Activated naive CD4-positive, alpha-beta T cell treated with anti-CD3 and anti-CD28 coated beads, Interleukin-2, amount 50 U/mL, for 16 hours (primary cell): Measurements from ENCODE around the gene ATP2C2.
"Not testable (repeated sequence)": the region's sequence is repeated elsewhere in the genome, so short reads cannot be mapped to it uniquely, and the experiment has no call there.

ENCODE experiments used
- DNase-seq: peaks from one replicate; pipeline ENCODE4 v3.0.0-alpha.2; 2020

ATP2C2 gene

DNA sequence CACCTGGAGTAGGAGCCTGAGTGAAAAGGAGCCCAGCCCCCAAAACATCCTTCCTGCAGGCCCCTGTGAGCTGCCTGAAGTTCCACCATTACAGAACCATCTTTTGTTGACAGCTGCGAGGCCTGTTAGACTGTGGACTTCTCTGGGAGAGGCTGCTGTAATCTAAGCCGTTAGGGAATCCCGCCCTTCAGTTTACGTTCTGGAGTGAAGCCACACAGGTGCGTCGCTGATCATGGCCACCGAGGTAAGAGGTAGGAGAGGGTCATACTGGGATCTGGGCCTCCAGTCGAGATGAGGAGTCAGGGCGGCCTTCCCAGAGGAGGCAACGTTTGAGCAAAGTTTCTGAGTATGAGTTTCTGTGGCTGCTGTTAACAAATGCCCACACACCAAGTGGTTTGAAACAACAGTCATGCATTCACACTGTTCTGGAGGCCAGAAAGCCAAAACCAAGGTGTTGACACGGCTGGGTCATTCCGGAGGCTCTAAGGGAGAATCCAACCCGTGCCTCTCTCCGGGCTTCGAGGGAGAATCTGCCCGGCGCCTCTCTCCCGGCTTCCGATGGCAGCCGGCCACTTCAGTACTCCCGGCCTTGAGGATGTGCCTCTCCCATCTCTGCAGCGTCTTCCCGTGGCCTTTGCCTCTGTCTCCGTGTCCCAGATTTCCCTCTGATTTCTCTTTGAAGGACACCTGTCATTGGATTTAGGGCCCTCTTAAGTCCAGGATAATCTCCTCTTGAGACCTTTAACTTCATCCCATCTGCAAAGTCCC, 26.6 kb upstream of the ATP2C2 start:
- no peak for DNase-seq

DNA sequence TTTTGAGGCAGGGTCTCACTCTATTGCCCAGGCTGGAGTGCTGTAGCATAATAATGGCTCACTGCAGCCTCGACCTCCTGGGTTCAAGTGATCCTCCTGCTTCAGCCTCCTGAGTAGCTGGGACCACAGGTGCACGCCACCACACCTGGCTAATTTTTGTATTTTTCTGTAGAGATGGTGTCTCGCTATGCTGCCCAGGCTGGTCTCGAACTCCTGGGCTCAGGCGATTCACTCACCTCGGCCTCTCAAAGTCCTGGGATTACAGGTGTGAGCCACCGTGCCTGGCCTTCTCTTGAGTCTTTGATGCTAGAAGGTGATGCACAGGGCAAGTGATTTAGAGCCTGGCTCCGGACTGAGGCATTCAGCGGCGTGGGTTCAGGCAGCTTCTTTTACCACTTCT, 24.5 kb upstream of the ATP2C2 start:
- DNase-seq, result not testable (repeated sequence)

DNA sequence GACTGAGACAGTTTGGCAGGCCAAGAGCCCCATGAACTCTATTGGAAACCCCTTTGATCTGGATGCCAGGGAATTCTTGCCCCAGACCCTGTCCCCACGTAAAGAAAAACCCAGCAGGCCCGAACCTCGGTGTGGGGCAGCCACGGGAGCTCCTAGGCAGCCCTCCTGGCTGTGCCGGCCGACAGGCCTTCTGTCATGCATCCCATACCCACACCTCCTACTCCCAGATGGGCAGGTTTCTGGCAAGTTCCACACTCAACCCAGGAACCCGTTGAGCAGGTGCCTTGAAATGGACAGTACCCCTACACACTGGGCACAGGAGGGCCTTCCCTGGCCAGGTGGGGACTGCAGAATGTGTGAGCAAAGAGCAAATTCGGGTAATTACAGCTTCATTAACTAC, 23.6 kb upstream of the ATP2C2 start:
- DNase-seq, result no peak

DNA sequence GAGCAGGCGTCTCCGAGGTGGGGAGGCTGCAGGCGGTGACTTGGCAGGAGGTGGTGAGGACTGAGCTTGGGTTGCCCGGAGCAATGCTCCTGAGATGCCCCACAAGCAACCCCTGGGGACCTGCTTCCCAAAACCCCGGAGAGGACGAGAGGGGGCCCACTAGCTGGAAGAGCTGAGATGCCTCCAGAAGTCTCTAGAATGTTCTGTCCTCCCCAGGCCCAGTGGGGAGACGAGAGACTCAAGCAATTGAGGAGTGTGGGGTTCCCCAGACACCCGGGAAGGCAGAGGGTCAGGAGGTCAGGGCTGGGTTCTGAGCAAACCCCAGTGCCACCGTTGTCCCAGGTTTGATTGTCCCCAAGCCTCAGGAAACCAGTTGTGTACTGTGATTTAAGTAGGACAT, 21.2 kb upstream of the ATP2C2 start:
- DNase-seq, result no peak

DNA sequence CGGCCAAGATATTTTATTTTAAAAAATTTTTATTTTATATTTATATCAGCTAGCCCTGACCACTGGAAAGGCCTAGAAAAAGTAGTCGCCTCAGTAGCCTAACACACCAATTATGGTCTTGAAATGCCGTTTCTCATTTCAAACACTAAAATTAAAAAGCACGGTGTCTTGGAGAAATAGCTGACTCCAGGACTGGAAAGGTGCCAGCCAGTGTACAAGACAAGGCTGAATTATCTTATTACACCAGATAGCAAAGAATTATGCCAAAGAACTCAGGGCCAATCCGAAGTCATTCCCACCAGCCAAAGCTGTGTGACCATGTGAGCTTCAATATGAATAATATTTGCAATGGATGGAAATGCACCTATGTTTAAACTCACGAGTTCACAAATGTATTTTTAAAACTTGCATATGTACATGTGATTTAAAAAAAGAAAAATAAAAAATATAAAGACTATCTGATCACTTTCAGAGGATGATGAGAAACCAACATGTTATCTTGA, 19.9 kb upstream of the ATP2C2 start:
- DNase-seq, result no peak

DNA sequence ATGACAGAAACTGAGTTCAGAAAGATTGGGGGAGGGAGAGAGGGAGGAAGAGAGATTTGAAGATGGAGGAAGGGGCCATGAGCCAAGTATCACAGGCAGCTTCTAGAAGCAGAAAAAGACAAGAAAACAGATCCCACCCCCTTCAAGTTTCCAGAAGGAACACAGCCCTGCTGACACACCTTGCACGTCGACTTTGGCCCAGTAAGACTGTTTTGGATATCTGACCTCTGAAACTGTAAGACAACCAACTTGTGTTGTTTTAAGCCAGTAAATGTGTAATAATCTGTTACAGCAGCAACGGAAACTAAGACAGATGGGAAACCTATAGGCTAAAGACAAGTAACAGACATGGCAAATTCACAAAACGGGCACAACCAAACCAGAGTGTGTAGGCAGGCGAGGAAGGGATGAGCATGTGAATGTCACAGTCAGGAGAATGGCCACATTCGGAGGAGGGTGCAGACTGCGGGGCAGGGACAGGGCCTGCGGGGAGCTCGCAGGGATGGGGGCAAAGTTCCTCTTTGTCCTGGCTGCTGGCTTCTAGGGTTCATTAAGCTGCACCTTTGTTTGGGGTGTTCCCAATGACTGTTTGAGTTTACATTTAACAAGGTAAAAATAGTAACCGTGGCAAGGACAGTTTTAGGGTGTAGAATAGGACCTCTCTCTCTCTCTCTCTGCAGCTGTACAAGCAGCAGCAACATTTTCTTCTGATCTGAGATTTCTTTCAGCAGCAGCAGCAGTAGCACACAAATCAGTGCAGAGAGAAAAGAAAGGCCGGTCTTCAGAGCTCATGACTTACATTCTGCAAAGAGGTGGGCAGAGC, 18.3 kb upstream of the ATP2C2 start:
- no peak for DNase-seq

DNA sequence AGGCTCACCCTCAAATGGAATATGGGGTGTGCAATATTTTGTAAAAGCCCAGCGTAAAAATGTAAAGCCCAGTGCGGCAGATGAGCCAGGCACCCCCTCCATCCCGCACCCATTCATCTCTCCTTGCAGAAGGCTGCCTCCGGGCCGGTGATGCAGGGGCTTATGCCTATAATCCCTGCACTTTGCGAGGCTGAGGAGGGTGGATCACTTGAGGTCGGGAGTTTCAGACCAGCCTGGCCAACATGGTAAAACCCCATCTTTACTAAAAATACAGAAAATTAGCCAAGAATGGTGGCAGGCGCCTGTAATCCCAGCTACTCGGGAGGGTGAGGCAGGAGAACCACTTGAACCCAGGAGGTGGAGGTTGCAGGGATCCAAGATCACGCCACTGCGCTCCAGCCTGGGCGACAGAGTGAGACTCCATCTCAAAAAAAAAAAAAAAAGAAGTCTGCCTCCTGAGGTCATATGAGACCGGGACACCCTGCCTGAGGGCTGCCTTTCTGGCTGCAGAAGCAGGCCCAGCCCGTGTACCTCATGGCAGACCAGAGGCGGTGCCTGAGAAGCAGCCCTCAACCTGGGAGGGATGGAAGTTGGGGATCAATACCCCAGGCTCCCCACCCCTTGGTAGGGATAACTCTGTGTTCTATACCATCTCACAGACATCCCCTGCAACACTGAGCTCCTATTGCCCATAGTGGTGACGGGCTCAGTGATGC, 17.5 kb upstream of the ATP2C2 start:
- DNase-seq, result no peak

DNA sequence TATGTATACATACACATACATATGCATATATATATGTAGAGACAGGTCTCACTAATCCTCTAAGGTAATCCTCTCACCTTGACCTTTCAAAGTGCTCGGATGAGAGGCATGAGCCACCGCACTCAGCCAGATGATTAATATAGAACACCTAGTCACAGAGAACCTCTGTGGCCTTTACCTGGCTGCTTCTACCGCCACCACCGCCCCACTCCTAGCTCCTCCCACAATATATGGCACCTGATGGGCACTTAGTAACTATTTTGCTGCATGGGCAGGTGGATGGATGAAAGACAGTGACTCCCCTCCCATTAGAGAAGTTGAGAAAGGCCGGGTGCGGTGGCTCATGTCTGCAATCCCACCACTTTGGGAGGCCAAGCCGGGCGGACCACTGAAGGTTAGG, 16.7 kb upstream of the ATP2C2 start:
- DNase-seq, result no peak

DNA sequence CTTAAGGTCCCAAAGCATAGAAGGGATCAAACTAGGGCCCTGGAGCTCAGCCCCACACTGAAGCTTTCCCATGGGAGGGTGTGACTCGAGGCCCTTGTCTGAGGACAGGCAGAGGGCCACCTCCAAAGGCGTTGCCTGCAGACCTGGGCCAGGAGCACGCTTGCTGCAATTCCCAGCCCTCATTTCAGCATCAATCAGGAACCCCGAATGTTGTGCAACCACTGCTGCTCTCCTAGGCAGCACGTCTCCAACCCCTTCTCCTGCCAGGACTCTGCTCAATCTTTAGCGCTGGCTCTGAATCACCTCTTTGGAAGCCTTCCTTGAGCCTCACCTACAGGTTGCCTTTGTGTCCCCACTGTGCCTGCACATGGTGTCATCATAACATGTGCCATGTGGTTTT, 14.0 kb upstream of the ATP2C2 start:
- DNase-seq, result no peak

DNA sequence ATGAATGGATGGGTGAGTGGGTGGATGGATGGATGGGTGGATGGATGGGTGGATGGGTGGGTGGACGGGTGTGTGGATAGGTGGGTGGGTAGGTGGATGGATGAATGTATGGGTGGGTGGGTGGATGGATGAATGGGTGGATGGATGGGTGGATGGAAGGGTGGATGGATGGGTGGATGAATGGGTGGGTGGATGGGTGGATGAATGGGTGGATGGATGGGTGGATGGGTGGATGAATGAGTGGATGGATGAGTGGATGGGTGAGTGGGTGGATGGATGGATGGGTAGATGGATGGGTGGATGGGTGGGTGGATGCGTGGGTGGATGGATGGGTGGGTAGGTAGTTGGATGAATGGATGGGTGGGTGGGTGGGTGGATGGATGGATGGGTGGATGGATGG, 13.2 kb upstream of the ATP2C2 start:
- DNase-seq, result no peak

DNA sequence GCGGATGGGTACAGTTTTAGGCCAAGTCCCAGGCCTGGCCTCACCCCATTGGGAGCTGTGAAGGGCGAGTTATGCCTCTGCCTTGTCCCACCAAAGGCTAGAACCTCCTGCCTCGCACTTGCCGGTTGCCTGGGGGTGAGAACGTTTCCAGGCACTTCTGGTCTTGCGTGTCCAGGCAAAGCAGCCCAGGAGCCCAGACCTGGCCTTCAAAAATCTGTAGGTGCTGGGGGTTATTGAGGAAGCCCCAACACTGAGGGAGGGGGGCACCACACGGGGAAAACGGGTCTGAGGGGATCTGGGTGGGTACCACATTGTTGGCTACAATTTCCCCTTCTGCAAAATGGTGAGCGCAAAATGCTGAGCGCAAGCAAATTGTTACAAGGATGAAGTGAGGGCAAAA, 12.2 kb upstream of the ATP2C2 start:
- no peak for DNase-seq

DNA sequence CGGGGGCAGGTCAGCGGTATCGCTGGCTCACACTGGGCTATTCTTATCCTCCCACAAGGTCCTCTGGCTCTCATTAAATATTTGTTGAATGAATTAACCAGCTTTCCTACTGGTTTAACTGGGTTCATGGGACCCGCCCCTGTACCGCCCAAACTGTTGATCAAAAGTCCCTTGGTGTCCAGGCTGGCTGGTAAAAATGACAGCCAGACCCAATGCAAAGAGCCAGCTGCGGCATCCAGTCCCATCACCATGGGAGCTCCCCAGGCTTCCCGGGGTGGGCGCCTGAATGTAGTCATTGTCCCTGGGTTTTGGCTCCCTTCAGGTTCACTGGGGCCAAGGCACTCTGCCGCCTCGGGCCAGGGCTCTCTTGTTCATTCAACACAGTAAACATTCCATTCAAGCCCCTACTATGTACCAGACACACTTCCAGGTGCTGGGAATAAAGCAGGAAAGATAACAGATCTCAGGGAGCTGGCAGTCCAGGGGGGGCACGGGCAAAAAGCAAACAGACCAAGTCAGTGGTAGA, 11.7 kb upstream of the ATP2C2 start:
- no peak for DNase-seq

DNA sequence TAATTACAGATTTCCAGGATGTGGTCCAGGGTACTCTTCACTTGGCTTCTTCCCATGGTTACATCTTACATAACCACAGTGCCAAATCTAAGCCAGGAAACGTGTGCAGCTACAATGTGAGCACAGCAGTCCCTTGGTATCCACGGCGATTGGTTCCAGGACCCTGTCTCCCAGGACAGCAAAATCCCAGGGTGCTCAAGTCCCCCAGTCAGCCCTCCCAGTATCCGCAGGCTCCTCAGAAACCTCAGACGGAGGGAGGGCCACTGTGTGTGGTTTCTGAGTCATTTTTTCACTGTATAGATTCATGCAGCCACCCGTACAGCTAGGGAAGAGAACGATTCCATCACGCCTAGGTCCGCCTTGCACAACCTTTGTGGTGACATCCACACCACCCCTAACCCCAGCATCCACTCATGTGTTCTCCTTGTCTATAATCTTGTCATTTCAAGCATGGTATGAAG, 11.1 kb upstream of the ATP2C2 start:
- no peak for DNase-seq

DNA sequence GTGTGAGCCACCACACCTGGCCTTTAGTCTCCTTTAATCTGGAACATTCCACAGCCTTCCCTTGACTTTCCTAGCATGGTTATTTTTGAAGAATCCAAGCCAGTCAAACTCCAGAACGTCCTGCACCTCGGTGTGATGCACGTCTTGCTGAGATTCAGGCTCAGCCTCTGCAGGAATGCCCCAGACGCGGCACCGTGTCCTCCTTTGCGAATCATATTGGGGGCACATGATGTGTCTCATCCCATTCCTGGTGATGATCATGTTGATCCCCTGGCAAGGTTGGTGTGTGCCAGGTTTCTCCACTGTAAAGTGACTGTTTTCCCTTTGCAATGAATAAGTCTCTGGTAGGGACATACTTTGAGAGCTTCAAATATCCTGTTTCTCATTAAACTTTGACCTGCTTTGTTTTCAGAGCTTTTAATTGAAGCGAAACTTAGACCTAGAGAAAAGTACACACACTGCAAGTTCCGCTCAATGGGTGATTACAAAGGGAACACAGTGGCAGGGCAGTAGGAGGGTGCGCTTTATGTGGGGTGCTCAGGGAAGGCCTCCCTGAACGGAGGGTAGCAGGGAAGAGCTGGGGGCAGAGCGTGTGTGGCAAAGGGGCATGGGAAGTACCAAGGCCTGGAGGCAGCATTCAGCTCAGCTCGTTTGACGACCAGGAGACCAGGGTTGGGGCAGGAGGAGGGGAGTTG, 9.6 kb upstream of the ATP2C2 start:
- no peak for DNase-seq

DNA sequence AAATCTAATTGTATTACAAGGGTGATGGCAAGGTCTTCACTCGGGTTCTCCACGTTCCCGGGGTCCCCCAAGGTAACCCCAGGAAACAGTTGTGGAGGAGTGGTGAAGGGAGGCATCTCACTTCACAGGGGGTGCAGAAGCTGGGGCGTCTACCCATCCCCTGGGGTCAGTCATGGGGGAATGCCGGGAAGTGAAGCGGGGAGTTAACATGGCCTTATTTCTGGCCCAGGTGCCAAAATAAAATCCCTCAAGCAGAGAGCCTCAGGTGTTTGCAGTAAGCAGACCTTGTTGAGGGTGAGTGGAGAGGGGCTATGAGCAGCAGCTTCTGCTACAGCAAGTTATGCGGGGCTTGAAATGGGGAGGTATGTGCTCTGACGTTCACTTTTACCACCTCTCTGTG, 9.0 kb upstream of the ATP2C2 start:
- no peak for DNase-seq

DNA sequence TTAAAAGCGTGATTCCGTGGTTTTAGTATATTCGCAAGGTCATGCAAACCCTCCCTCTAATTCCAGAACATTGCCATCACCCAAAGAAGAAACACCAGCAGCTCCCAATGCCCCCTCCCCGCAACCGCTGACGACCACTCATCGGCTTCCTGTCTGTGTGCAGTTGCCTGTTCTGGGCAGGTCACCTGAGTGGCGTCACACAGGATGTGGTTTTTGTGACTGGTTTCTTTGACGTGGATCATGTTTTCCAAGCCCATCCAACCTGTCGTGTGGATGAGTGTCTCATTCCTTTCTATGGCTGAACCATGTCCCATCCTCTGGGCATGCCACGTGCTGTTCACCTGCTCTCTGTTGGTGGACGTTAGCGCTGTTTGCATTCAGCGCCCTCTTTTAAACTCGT, 8.2 kb upstream of the ATP2C2 start:
- no peak for DNase-seq

DNA sequence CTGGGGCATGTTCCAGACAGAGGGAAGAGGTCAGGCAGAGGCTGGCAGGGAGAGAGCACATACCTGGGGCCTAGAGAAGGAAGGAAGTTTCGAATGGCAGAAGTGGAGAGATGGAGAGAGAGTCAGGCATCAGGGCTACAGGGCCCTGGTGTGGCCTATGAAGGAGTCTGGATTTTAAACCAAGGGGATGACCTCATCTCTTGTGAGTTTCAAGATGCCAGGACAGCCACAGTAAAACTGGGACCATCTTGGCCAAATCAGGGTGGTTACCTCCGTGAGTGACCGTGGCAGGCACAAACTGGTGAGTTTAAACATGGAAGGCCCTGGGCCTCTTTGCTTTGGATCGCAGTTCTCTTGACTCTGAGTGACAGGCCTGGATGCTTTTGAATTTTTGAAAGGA, 7.6 kb upstream of the ATP2C2 start:
- DNase-seq, result no peak

DNA sequence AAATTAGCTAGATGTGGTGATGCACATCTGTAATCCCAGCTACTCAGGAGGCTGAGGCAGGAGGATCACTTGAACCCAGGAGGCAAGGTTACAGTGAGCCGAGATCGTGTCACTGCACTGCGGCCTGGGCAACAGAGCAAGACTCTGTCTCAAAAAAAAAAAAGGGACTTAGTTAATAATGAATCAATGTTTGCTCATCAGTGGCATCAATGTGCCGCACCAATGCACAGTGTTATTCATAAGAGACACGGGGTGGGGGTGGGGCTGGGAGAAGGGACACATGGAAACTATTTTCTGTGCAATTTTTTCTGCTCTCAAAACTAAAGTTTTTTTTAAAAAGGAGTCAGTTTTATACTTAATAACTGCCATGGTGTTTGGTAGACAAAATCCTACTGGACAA, 6.8 kb upstream of the ATP2C2 start:
- DNase-seq, result no peak

DNA sequence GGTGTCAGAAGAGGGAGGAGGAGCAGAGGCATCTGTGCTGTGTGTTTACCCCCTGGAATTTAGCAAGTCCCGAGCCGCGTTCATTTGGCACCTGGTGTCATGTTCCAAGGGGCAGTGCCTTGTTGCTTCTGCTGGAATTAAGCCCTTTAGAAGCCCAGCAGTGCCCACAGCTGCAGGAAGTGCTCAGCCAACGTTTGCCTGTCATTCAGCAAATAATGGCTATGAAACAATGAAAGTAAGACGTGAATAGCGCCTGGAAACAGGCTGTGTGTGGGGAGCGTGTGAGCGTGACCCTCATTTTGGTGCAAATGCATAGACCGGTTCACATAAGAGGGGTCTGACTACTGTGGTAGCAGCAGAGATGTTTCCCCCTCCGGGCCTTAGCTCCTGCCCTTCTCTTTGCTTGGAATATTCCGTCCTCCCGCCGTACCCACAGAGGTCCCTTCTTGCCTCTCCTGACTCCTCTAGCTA, 5.8 kb upstream of the ATP2C2 start:
- no peak for DNase-seq

DNA sequence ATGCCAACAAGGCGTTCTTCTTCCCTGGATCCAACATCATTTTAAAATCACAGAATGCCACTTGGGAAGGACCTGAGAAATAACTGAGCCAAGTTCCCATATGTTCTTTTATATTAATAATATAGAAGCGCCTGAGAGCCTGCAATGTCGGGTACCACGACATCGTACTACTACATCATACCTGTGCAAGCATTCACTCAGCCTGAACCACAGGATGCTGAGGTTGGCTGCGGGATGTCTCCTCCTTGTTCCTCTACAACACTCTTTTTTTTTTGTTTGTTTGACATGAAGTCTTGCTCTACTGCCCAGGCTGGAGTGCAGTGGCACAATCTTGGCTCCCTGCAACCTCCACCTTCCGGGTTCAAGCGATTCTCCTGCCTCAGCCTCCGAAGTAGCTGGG, 2.1 kb upstream of the ATP2C2 start:
- DNase-seq, result no peak

DNA sequence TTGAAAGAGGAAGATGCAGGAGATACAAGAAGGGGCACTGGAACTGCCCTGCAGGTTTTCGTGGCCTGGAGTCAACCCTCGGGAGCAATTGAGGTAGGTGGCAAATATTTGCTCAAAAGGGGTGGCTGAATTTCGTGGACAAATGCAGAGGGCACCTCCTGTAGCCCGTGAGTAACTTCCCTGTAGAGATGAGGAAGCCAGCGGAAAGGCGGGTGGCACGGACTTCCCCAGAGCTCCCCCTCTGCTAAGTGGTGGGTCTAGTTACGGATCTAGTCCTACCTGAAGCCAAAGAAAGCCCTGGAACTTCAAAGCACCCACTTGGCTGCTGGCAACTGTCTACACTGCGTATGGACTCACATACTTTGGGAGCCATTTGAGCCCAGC, 1.0 kb upstream of the ATP2C2 start:
- no peak for DNase-seq

DNA sequence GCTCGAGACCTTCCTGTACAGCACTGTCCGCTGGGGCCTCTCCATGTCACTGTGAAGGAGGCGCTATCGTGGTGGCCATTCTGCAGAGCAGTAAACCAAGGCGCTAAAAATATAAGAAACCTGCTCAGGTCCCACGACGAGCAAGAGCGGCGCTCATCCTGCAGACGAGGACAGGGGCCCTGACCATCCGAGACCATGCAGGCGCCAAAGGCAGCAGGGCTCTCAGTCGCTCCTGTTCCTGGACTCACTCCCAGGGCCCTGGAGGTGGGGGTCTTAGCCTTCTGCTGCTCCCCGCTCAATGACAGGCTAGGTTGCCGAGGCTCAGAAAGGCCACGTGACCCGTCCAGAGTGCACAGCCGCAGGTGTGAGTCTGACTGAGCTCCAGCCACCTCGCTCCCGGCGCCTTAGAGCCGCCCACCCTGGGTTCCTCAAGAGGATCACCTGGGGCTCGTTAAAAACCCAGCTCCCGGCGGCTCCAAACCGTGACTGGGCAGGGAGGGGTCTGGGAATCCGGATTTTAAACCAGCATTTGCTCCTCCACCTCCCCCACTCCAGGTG, 509 bp upstream of the ATP2C2 start:
- no peak for DNase-seq
